Neuronal stem cell (in vitro differentiated cells): ENCODE measurements around the gene ADPGK.
"Not testable (repeated sequence)": the region's sequence is repeated elsewhere in the genome, so short reads cannot be mapped to it uniquely, and the experiment has no call there.

ENCODE experiments used
- DNase-seq: peaks from one replicate; pipeline ENCODE4 v3.0.0-alpha.2; 2013; ENCODE audit warnings: low spot score
- H2AFZ ChIP-seq: one replicate; pipeline ENCODE4 v1.6.1; 2013; ENCODE audit warnings: mild to moderate bottlenecking, low read length, inconsistent platforms
- H2AK5ac ChIP-seq: 2 replicates; pipeline ENCODE4 v1.6.1; 2013; ENCODE audit warnings: low read depth, mild to moderate bottlenecking, inconsistent platforms, low read length, moderate library complexity, mixed read lengths
- H2BK120ac ChIP-seq: 2 replicates; pipeline ENCODE4 v1.6.1; 2013; ENCODE audit warnings: low read depth, mild to moderate bottlenecking, inconsistent platforms, low read length, moderate library complexity, mixed read lengths
- H2BK12ac ChIP-seq: one replicate; pipeline ENCODE4 v1.6.1; 2013; ENCODE audit warnings: low read length, inconsistent platforms
- H2BK15ac ChIP-seq: 2 replicates; pipeline ENCODE4 v1.6.1; 2013; ENCODE audit warnings: mild to moderate bottlenecking, low read length, inconsistent platforms, mixed read lengths
- H2BK5ac ChIP-seq: one replicate; pipeline ENCODE4 v1.6.1; 2013; ENCODE audit warnings: inconsistent platforms, mild to moderate bottlenecking, low read length, moderate library complexity
- H3K14ac ChIP-seq: one replicate; pipeline ENCODE4 v1.6.1; 2013; ENCODE audit warnings: low read length, inconsistent platforms
- H3K18ac ChIP-seq: 2 replicates; pipeline ENCODE4 v1.6.1; 2013; ENCODE audit warnings: low read length, inconsistent platforms
- H3K23ac ChIP-seq: 2 replicates; pipeline ENCODE4 v1.6.1; 2013; ENCODE audit warnings: low read depth, mild to moderate bottlenecking, mixed read lengths, low read length, inconsistent platforms; ENCODE audit not compliant: poor library complexity
- H3K27ac ChIP-seq: replicated peaks from 3 replicates; pipeline ENCODE4 v1.5.1; 2013; ENCODE audit warnings: low read length, inconsistent platforms
- H3K27me3 ChIP-seq, 3 experiments: 2 replicates each; pipeline ENCODE4 v1.6.1; 2013; ENCODE audit warnings: low read length in 3 of 3, mild to moderate bottlenecking in 2 of 3, inconsistent platforms in 1 of 3, low read depth in 1 of 3, mixed read lengths in 1 of 3, moderate library complexity in 1 of 3; ENCODE audit not compliant: control insufficient read depth in 3 of 3, insufficient read depth in 3 of 3
- H3K36me3 ChIP-seq, 2 donors: replicated peaks in 1 of 2; 2 replicates each; pipeline ENCODE4 v1.6.1; 2013; ENCODE audit warnings: low read length in 2 of 2; ENCODE audit not compliant: control insufficient read depth in 2 of 2, insufficient read depth in 2 of 2
- H3K4ac ChIP-seq: 2 replicates; pipeline ENCODE4 v1.6.1; 2013; ENCODE audit warnings: inconsistent platforms, mild to moderate bottlenecking, low read length, moderate library complexity
- H3K4me1 ChIP-seq, 2 donors: 1 replicate in 1 of 2; 2 replicates in 1 of 2; pipeline ENCODE4 v1.6.1; 2013; ENCODE audit warnings: low read length in 2 of 2, low read depth in 1 of 2; ENCODE audit not compliant: control insufficient read depth in 2 of 2, insufficient read depth in 1 of 2
- H3K4me2 ChIP-seq: one replicate; pipeline ENCODE4 v1.6.1; 2013; ENCODE audit warnings: mild to moderate bottlenecking, low read length, inconsistent platforms; ENCODE audit not compliant: insufficient read depth, poor library complexity, severe bottlenecking
- H3K4me3 ChIP-seq, 2 donors: 2 replicates each; pipeline ENCODE4 v1.5.1; 2013; ENCODE audit warnings: low read length in 2 of 2, mild to moderate bottlenecking in 2 of 2, inconsistent platforms in 1 of 2, moderate library complexity in 1 of 2
- H3K79me1 ChIP-seq: one replicate; pipeline ENCODE4 v1.6.1; 2013; ENCODE audit warnings: low read depth, mild to moderate bottlenecking, inconsistent platforms, low read length, moderate library complexity
- H3K9ac ChIP-seq: one replicate; pipeline ENCODE4 v1.6.1; 2013; ENCODE audit warnings: mild to moderate bottlenecking, low read depth, low read length, inconsistent platforms; ENCODE audit not compliant: poor library complexity
- H3K9me3 ChIP-seq, 2 donors: replicated peaks in 1 of 2; 2 replicates each; pipeline versions ENCODE3 to v1.6.1; 2013; ENCODE audit warnings: low read length in 2 of 2, mild to moderate bottlenecking in 2 of 2, inconsistent platforms in 1 of 2, low read depth in 1 of 2, mixed read lengths in 1 of 2, moderate library complexity in 1 of 2; ENCODE audit not compliant: control insufficient read depth in 2 of 2, insufficient read depth in 1 of 2
- H4K8ac ChIP-seq: one replicate; pipeline ENCODE4 v1.6.1; 2013; ENCODE audit warnings: low read depth, mild to moderate bottlenecking, inconsistent platforms, low read length, moderate library complexity
- H4K91ac ChIP-seq: one replicate; pipeline ENCODE4 v1.6.1; 2013; ENCODE audit warnings: low read length, low read depth, mild to moderate bottlenecking, inconsistent platforms; ENCODE audit not compliant: poor library complexity
- WGBS, 2 donors: extraction: QIAGEN DNeasy Blood & Tissue Kit; methylation state at CpG; one replicate each; pipeline ENCODE4 v1.1.7; 2013; ENCODE audit warnings: missing lambda C conversion rate in 2 of 2, mixed read lengths in 1 of 2; ENCODE audit not compliant: insufficient read length in 2 of 2, insufficient replicate concordance in 1 of 2; ENCODE audit errors: extremely low coverage in 2 of 2; 5-methylcytosine and 5-hydroxymethylcytosine counted together

ADPGK gene

DNA sequence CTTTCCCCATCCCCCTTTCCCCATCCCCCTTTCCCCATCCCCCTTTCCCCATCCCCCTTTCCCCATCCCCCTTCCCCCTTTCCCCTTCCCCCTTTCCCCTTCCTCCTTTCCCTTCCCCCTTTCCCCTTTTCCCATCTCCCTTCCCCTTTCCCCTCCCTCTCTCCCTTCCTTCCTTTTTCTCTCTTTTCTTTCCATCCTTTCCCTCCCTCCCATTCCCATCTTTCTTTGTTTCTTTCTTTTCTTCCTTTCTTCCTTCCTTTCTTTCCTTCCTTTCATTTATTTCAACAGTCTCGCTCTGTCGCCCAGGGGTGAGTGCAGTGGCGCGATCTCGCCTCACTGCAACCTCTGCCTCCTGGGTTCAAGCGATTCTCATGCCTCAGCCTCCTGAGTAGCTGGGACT is 57.7 kb downstream of the ADPGK start:
- H4K8ac ChIP-seq, H4K91ac ChIP-seq, H3K4ac ChIP-seq, H2AK5ac ChIP-seq, H3K79me1 ChIP-seq, H3K18ac ChIP-seq, H3K14ac ChIP-seq, H2BK12ac ChIP-seq, H2BK5ac ChIP-seq, DNase-seq, H3K4me1 ChIP-seq, H3K23ac ChIP-seq, H2AFZ ChIP-seq, H3K27me3 ChIP-seq, H2BK15ac ChIP-seq, H3K4me2 ChIP-seq, H3K27ac ChIP-seq, H2BK120ac ChIP-seq, H3K9me3 ChIP-seq, H3K4me3 ChIP-seq: not testable (repeated sequence)
- Histone ChIP-seq H3K36me3 (peaks cover 4 to 43% of the 10 kb centered on the region in 2 donors), H3K9ac (peak overlapping the region; percentile 10)
- no CpG with 5 or more reads among the region's 6 CpGs for WGBS, 2 donors

DNA sequence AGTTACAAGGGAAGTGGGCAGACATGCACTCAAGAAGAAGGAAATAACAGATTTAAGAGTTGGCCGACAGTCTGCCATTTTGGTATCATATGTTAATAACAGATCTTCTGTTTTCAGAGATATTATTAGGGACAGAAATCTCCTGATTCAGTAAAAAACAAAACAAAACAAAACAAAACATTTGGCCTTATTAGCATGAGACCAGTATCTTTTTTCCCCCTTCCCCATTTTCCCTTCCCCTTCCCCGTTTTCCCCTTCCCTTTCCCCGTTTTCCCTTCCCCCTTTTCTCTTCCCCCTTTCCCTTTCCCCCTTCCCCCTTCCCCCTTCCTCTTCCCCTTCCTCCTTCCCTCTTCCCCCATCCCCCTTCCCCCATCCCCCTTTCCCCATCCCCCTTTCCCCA is 58.1 kb downstream of the ADPGK start:
- 100% methylated on average over 2 of the region's 3 CpGs; no CpG with 5 or more reads in 1 of the 2 donors for WGBS, 2 donors

DNA sequence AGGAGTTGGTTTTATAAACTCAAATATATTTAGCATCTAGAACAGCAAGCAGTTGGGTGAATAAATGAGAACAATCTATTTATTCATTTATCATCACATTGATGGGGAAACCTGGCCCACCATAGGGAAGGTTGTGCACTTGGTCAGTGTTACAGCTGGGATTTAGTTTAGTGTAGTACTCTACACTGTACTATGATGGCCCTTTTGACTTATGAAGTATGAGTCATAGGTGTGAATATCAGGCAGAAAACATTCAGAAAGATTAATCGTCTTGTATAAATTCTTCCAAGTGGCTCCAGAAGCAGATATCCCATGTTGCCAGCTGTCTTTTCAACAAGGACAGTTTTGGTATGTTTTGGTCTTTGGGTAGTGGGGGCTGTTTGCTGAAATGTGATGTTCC is 59.5 kb downstream of the ADPGK start:
- Histone ChIP-seq H3K4ac (no peak overlapping the region), H3K27me3 (no peaks in the 10 kb centered on the region), H3K23ac (no peak overlapping the region), H4K91ac (no peak overlapping the region), H3K79me1 (no peaks in the 10 kb centered on the region), H3K18ac (no peak overlapping the region), H3K36me3 (peaks cover 4 to 32% of the 10 kb centered on the region in 2 donors), H3K4me2 (no peak overlapping the region), H2BK12ac (no peak overlapping the region), H3K9me3 (no peaks in the 10 kb centered on the region), H4K8ac (no peak overlapping the region), H3K4me1 (peaks cover 0 to 1% of the 10 kb centered on the region in 2 donors), H2AK5ac (no peak overlapping the region), H3K4me3 (no peak overlapping the region), H2BK120ac (no peak overlapping the region), H2BK15ac (no peak overlapping the region), H3K9ac (no peak overlapping the region), H2BK5ac (no peak overlapping the region), H2AFZ (no peak overlapping the region), H3K27ac (no peak overlapping the region), H3K14ac (no peak overlapping the region)
- DNase-seq = no peak
- no CpG with 5 or more reads among the region's 1 CpG for WGBS, 2 donors

More for the DNA sequence above, 58.1 kb downstream of the ADPGK start:
- Histone ChIP-seq H3K4me2 (no peak overlapping the region), H3K4ac (no peak overlapping the region), H3K79me1 (no peaks in the 10 kb centered on the region), H2AK5ac (no peak overlapping the region), H4K8ac (no peak overlapping the region), H2BK5ac (no peak overlapping the region), H3K27me3 (no peaks in the 10 kb centered on the region), H3K4me3 (no peak overlapping the region), H2AFZ (no peak overlapping the region), H4K91ac (no peak overlapping the region), H3K18ac (no peak overlapping the region), H3K27ac (no peak overlapping the region), H3K4me1 (peaks cover 0 to 1% of the 10 kb centered on the region in 2 donors), H3K23ac (no peak overlapping the region), H2BK120ac (no peak overlapping the region), H3K36me3 (peaks cover 4 to 39% of the 10 kb centered on the region in 2 donors), H2BK12ac (no peak overlapping the region), H3K9ac (no peak overlapping the region), H3K9me3 (no peaks in the 10 kb centered on the region), H3K14ac (no peak overlapping the region), H2BK15ac (no peak overlapping the region)
- no peak for DNase-seq

DNA sequence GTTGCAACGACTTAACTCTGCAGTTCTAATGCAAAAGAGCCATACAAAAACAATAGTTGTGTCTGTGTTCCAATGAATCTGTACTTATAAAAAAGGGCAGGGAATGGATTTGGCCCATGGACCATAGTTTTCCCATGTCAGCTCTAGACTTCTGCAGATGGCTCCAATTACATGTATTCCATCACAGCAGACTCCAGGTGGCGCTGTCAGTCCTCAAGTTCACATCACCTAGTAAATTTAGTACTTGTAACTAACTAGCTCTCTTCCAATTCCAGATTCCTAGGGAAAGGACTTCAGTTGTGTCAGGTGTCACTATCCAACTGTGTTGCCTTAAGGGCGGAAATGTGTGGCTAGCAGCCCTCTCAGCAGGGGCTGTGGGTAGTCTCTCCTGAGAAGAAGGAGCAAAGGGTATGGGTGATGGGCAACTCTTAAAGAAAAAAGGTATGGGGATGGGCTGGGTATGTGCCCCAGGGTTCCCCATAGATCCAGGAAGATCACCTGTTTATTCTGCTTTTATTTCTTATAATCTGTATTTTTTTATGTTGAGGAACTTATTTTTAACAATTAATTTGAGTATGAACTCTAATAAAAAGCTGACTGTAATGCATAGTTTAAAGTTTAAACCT is 61.4 kb downstream of the ADPGK start:
- Histone ChIP-seq H3K4ac (no peak overlapping the region), H3K4me1 (peaks cover 0 to 1% of the 10 kb centered on the region in 2 donors), H3K27ac (no peak overlapping the region), H3K79me1 (no peaks in the 10 kb centered on the region), H2BK120ac (no peak overlapping the region), H2AK5ac (no peak overlapping the region), H4K91ac (no peak overlapping the region), H2AFZ (no peak overlapping the region), H3K4me3 (no peak overlapping the region), H3K4me2 (no peak overlapping the region), H3K18ac (no peak overlapping the region), H4K8ac (no peak overlapping the region), H2BK5ac (no peak overlapping the region), H3K23ac (no peak overlapping the region), H3K9me3 (no peaks in the 10 kb centered on the region), H3K36me3 (peaks cover 2 to 40% of the 10 kb centered on the region in 2 donors), H3K14ac (no peak overlapping the region), H3K9ac (no peak overlapping the region), H3K27me3 (no peaks in the 10 kb centered on the region), H2BK12ac (no peak overlapping the region), H2BK15ac (no peak overlapping the region)
- WGBS, 2 donors = no CpG with 5 or more reads among the region's 3 CpGs
- DNase-seq = peak; percentile 51
